Measurements from ENCODE around the gene BCAP31. TPM values are rescaled to one million over a fixed set of nuclear protein-coding genes. Genes with fewer than 3 reads are reported as not detected.

BCAP31 gene
- total and polyA plus RNA-seq, 2 of the 13 experiments (the other 11 are each of a cell fraction or from before 2014, with no cell fraction given), result 139 to 178 TPM

DNA sequence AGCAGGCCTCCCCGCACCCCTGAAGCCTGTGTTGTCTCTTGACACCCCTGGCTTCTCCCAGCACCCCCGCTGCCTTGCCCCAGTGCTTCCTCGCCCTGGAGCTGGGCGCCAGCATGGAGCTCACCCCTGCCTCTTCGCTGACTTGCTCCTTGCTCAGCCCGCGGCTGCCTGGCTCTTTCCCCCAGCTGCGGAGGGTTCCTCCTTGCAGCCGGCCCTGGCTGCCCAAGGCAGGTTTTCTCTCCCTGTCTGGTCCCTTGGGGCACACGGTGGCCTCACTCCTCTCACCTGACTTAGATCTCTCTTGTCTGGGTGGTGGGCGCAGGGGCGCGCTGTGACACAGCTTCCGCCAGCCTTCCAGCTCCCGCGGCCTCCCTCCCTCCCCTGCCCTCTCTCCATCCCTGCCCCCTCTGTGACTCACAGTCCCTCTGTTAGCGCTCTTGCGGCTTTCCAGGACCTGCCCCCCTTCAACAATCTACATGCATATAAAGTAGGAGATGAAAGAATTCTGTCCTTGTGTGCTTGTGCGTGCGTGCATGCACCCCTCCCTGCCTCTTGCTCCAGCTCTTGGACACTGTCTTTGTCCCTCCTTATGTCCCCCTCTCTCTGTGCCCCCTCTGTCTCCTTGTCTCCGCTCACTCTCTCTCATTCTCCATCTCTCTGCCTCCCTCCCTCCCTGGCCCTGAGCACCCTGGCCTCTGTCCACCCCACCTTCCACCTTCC lies 42.1 kb upstream of the BCAP31 start:
- no TSS peak for BruUV-seq (replicated peaks)
- Histone ChIP-seq H3K4me2 (ENCODE audit: low read depth, low read length) (peak overlapping the region; percentile 78), H3K4me3 (replicated peaks in 1 of 3; ENCODE audit: insufficient read depth in 1 of 3, low read depth in 2 of 3, low read length in 3 of 3) (peak overlapping the region; percentile 1 to 66 (median 53); a peak in 4 of 6 replicates), H2AFZ (ENCODE audit: low read length) (no peak overlapping the region), H3K9me3 (ENCODE audit: low read length) (no peaks in the 10 kb centered on the region), H3K79me2 (ENCODE audit: insufficient read depth, low read length) (no peaks in the 10 kb centered on the region), H3K9ac (ENCODE audit: insufficient read depth, low read depth, low read length) (peak overlapping the region; percentile 54), H3K27ac (ENCODE audit: extremely low read length, insufficient read depth, low read length) (peak overlapping the region; percentile 13), H3K4me1 (ENCODE audit: insufficient read depth, low read length) (peaks cover 37% of the 10 kb centered on the region), H3K27me3 (ENCODE audit: control insufficient read depth in 1 of 2, insufficient read depth in 2 of 2, low read length in 2 of 2) (no peaks in the 10 kb centered on the region), H4K20me1 (ENCODE audit: insufficient read depth, low read length) (no peaks in the 10 kb centered on the region), H3K36me3 (replicated peaks in 1 of 2; ENCODE audit: control insufficient read depth in 1 of 2, insufficient read depth in 2 of 2, low read length in 2 of 2) (no peaks in the 10 kb centered on the region)
- intact Hi-C loops (cut with micrococcal nuclease; ENCODE audit: unreplicated experiment) (loop anchor here (10.0 kb wide), 1 partner anchor 179 kb away; the partner anchor contains the start of gene RENBP), in situ Hi-C loops (cut with HindIII; ENCODE audit: extremely low pct_ligation_motif_present, low pct_unique_long_range_greater_than_20kb) (no loop called here)
- DNase-seq (ENCODE audit: low spot score), result peak; percentile 48
- 23% methylated on average over 12 of the region's 21 CpGs for WGBS (ENCODE audit: low lambda C conversion rate)
- POLR2A ChIA-PET, result interaction anchor here (0.8 to 2.2 kb wide), 6 partner anchors 28 to 201 kb away, joined by 3 to 11 read pairs (median 4); partner anchors contain the start of genes IDH3G, SLC6A8 and SSR4
- no peak for FAIRE-seq
- peak; percentile 37 for ATAC-seq
- CTCF ChIA-PET (ENCODE audit: low intra/inter-chr PET ratio, low total read pairs), result no interaction called here
- no peak for TF ChIP-seq SIN3A (IDR thresholded peaks at IDR 0.05; ENCODE audit: borderline replicate concordance, low read depth, low read length)
- TF ChIP-seq YY1 (IDR thresholded peaks at IDR 0.05; ENCODE audit: insufficient read depth, insufficient replicate concordance, low read depth, low read length), result peak; percentile 10
- no peak for TF ChIP-seq ZSCAN21 (CRISPR knock-in tag; IDR thresholded peaks at IDR 0.05; ENCODE audit: borderline replicate concordance)
- 0 out of 2 replicates have a peak, but pooled peaks have one; percentile 43 for TF ChIP-seq ZNF746 (CRISPR knock-in tag; IDR thresholded peaks at IDR 0.05)
- no peak for TF ChIP-seq MED8 (CRISPR knock-in tag; IDR thresholded peaks at IDR 0.05; ENCODE audit: insufficient replicate concordance)
- no peak for TF ChIP-seq ZBTB3 (CRISPR knock-in tag; IDR thresholded peaks at IDR 0.05; ENCODE audit: borderline replicate concordance, low read depth)
- no peak for TF ChIP-seq ASH2L (IDR thresholded peaks at IDR 0.05; ENCODE audit: insufficient read length, low read depth, low read length)
- TF ChIP-seq, protein P1, sequence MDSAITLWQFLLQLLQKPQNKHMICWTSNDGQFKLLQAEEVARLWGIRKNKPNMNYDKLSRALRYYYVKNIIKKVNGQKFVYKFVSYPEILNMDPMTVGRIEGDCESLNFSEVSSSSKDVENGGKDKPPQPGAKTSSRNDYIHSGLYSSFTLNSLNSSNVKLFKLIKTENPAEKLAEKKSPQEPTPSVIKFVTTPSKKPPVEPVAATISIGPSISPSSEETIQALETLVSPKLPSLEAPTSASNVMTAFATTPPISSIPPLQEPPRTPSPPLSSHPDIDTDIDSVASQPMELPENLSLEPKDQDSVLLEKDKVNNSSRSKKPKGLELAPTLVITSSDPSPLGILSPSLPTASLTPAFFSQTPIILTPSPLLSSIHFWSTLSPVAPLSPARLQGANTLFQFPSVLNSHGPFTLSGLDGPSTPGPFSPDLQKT (CRISPR knock-in tag; IDR thresholded peaks at IDR 0.05; ENCODE audit: borderline replicate concordance), result no peak
- TF ChIP-seq IKZF4 (CRISPR knock-in tag; IDR thresholded peaks at IDR 0.05; ENCODE audit: borderline replicate concordance, low read depth, not compliant biosample characterization), result no peak
- peak; percentile 50 for TF ChIP-seq POLR2G (IDR thresholded peaks at IDR 0.05; ENCODE audit: low read depth, low read length)
- TF ChIP-seq, protein P2, sequence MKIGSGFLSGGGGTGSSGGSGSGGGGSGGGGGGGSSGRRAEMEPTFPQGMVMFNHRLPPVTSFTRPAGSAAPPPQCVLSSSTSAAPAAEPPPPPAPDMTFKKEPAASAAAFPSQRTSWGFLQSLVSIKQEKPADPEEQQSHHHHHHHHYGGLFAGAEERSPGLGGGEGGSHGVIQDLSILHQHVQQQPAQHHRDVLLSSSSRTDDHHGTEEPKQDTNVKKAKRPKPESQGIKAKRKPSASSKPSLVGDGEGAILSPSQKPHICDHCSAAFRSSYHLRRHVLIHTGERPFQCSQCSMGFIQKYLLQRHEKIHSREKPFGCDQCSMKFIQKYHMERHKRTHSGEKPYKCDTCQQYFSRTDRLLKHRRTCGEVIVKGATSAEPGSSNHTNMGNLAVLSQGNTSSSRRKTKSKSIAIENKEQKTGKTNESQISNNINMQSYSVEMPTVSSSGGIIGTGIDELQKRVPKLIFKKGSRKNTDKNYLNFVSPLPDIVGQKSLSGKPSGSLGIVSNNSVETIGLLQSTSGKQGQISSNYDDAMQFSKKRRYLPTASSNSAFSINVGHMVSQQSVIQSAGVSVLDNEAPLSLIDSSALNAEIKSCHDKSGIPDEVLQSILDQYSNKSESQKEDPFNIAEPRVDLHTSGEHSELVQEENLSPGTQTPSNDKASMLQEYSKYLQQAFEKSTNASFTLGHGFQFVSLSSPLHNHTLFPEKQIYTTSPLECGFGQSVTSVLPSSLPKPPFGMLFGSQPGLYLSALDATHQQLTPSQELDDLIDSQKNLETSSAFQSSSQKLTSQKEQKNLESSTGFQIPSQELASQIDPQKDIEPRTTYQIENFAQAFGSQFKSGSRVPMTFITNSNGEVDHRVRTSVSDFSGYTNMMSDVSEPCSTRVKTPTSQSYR (CRISPR knock-in tag; IDR thresholded peaks at IDR 0.05; ENCODE audit: borderline replicate concordance), result peak; percentile 53; the same call in 1 of the 2 replicates
- 0 out of 2 replicates have a peak, but pooled peaks have one; percentile 2 for TF ChIP-seq PCBP1 (IDR thresholded peaks at IDR 0.05; ENCODE audit: borderline replicate concordance, low read depth, low read length)
- TF ChIP-seq DBP (CRISPR knock-in tag; IDR thresholded peaks at IDR 0.05; ENCODE audit: not compliant biosample characterization), result no peak
- peak; percentile 37; the same call in 1 of the 2 replicates for TF ChIP-seq SAP130 (CRISPR knock-in tag; IDR thresholded peaks at IDR 0.05; ENCODE audit: low read depth)
- TF ChIP-seq ZNF234 (CRISPR knock-in tag; conservative IDR thresholded peaks at IDR 0.05), result no peak
- TF ChIP-seq FOSL2 (CRISPR knock-in tag; IDR thresholded peaks at IDR 0.05), result peak; percentile 60
- TF ChIP-seq ZNF589 (CRISPR knock-in tag; conservative IDR thresholded peaks at IDR 0.05), result no peak

Data from HepG2 (cell line).